Measurements from ENCODE around the gene IGSF3. TPM values are rescaled to one million over a fixed set of nuclear protein-coding genes. Genes with fewer than 3 reads are reported as not detected.

The IGSF3 gene
- polyA plus RNA-seq, 1 donor (not counting 4 experiments of a cell fraction or from before 2014, with no cell fraction given): 47.4 TPM

DNA sequence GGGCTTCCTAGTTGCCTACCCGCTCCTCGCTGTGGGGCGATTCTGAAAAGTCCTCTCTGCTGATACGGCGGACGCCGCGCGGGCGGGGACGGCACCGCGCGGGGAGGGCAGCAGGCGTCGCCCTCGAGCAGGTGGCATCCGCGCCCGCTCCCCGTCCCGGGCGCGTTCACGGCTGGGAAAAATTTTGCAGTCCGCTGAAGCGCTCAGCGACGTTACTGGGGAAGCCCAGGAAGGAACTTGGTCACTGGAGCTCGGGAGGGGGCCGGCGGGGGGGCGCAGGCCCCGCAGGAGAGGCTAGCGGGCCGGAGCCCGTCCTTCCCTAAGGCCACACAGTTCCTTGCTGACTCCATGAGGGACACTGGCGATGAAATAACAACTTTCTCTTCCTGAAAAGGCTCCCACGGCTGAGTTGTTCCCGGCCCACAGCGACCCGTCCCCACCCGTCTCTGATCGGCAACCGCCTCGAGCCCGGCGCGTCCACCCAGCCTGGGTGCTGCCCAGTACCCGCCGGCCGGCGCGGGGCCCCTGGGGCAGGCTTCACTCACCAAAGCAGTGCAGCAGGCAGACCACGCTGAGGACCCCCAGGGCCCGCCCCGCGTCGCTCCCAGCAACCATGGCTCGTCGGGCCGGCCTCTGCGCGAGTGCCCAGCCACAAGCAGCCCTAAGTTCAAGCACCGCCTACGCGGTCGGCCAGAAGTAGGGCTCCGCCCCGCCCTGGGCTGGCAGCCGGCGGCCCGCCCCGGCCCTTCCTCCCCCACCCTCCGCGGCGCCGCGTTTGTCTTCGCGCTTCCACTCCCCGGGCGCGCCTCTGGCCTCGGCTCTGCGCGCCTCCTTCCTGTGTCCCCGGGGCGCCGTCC lies 96.9 kb downstream of the IGSF3 start, which contains the start of gene CD58:
Gene CD58 (minus strand): TSS at position 669 of the 857 bp plus-strand sequence. CDS start 54 bp downstream, at position 615.
- Histone ChIP-seq H3K4me1 (ENCODE audit: control insufficient read depth, extremely low read depth, insufficient read depth, low read length) (peaks cover 20% of the 10 kb centered on the region), H3K36me3 (ENCODE audit: control insufficient read depth in 2 of 2, extremely low read depth in 1 of 2, insufficient read depth in 2 of 2, low read length in 2 of 2) (peaks cover 2 to 4% of the 10 kb centered on the region in 2 experiments), H3K27me3 (ENCODE audit: control insufficient read depth, extremely low read depth, insufficient read depth, low read length) (no peaks in the 10 kb centered on the region), H3K9ac (ENCODE audit: control insufficient read depth, extremely low read depth, insufficient read depth, low read length) (peak within 1 kb of the TSS; percentile 92), H3K9me3 (ENCODE audit: control insufficient read depth, low read depth, low read length) (no peaks in the 10 kb centered on the region), H3K27ac (ENCODE audit: control insufficient read depth, insufficient read depth, low read length) (peak within 1 kb of the TSS; percentile 87), H3K4me3 (ENCODE audit: control insufficient read depth in 2 of 3, extremely low read depth in 1 of 3, insufficient read depth in 2 of 3, low read depth in 1 of 3, low read length in 3 of 3) (peak within 1 kb of the TSS; percentile 82 to 94 (median 83)), H3K9me1 (ENCODE audit: control insufficient read depth, extremely low read depth, insufficient read depth, low read length) (no peaks in the 10 kb centered on the region), H2AFZ (ENCODE audit: control insufficient read depth, low read length) (peak within 1 kb of the TSS; percentile 86), H3K79me2 (ENCODE audit: control insufficient read depth, insufficient read depth, low read length) (peaks cover 24% of the 10 kb centered on the region), H4K20me1 (ENCODE audit: control insufficient read depth, extremely low read depth, insufficient read depth, low read length) (peaks cover 2% of the 10 kb centered on the region), H3K4me2 (ENCODE audit: control insufficient read depth, extremely low read depth, insufficient read depth, low read depth, low read length) (peak within 1 kb of the TSS; percentile 96)
- dilution Hi-C loops (cut with MboI; ENCODE audit: extremely low pct_ligation_motif_present, low sequenced_read_pairs): no loop called here
- no peak for DNase-seq (ENCODE audit: low read depth, low spot score)
- TF ChIP-seq, protein P1, sequence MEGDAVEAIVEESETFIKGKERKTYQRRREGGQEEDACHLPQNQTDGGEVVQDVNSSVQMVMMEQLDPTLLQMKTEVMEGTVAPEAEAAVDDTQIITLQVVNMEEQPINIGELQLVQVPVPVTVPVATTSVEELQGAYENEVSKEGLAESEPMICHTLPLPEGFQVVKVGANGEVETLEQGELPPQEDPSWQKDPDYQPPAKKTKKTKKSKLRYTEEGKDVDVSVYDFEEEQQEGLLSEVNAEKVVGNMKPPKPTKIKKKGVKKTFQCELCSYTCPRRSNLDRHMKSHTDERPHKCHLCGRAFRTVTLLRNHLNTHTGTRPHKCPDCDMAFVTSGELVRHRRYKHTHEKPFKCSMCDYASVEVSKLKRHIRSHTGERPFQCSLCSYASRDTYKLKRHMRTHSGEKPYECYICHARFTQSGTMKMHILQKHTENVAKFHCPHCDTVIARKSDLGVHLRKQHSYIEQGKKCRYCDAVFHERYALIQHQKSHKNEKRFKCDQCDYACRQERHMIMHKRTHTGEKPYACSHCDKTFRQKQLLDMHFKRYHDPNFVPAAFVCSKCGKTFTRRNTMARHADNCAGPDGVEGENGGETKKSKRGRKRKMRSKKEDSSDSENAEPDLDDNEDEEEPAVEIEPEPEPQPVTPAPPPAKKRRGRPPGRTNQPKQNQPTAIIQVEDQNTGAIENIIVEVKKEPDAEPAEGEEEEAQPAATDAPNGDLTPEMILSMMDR (optimal IDR thresholded peaks at IDR 0.05 in 1 of 3, IDR thresholded peaks at IDR 0.05 in 1 of 3, conservative IDR thresholded peaks at IDR 0.05 in 1 of 3; ENCODE audit: extremely low read depth in 1 of 3, insufficient read depth in 2 of 3, low read length in 3 of 3): peak; percentile 57 to 80 (median 69)
- TF ChIP-seq EZH2 (IDR thresholded peaks at IDR 0.05; ENCODE audit: low read length): no peak
- FAIRE-seq: no peak

DNA sequence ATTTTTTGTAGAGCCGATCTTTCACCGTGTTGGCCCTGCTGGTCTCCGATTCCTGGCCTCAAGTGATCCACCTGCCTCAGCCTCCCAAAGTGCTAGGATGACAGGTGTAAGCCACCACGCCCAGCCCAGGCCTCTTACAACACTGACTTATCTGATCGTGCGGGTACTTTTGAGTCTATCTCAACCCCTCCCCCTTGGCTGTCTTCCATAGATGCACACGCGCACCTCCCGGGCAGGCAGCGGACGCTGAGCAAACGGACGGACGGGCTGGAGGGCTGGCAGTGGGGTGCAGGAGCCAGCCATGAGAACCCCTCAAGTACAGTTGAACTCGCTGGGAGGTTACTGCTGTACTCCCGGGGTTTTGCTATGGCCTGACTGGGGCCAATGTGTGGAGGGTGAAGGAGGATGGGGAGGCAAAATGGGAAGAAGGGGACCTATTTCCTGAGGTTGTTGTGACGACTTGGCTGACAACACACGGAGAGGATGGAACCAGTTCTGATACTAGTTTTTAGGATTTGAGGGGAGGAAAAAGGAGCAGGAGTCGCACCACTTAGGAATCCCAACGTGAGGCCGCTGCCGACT lies 97.7 kb downstream of the IGSF3 start:
- no peaks in the 10 kb centered on the region for H3K9me3 ChIP-seq (ENCODE audit: control insufficient read depth, low read depth, low read length)
- FAIRE-seq (no peak), DNase-seq (ENCODE audit: low read depth, low spot score) (no peak)
- H3K9ac ChIP-seq (ENCODE audit: control insufficient read depth, extremely low read depth, insufficient read depth, low read length): peak overlapping the region; percentile 92
- TF ChIP-seq EZH2 (IDR thresholded peaks at IDR 0.05; ENCODE audit: low read length): no peak
- TF ChIP-seq, protein P1 (optimal IDR thresholded peaks at IDR 0.05 in 1 of 3, IDR thresholded peaks at IDR 0.05 in 1 of 3, conservative IDR thresholded peaks at IDR 0.05 in 1 of 3; ENCODE audit: extremely low read depth in 1 of 3, insufficient read depth in 2 of 3, low read length in 3 of 3): no peak
- H3K27me3 ChIP-seq (ENCODE audit: control insufficient read depth, extremely low read depth, insufficient read depth, low read length): no peaks in the 10 kb centered on the region
- peak overlapping the region; percentile 86 for H2AFZ ChIP-seq (ENCODE audit: control insufficient read depth, low read length)
- H4K20me1 ChIP-seq (ENCODE audit: control insufficient read depth, extremely low read depth, insufficient read depth, low read length): peaks cover 2% of the 10 kb centered on the region
- H3K27ac ChIP-seq (ENCODE audit: control insufficient read depth, insufficient read depth, low read length): peak overlapping the region; percentile 60
- peak overlapping the region; percentile 96 for H3K4me2 ChIP-seq (ENCODE audit: control insufficient read depth, extremely low read depth, insufficient read depth, low read depth, low read length)
- peaks cover 28% of the 10 kb centered on the region for H3K79me2 ChIP-seq (ENCODE audit: control insufficient read depth, insufficient read depth, low read length)
- H3K4me3 ChIP-seq (ENCODE audit: control insufficient read depth in 2 of 3, extremely low read depth in 1 of 3, insufficient read depth in 2 of 3, low read depth in 1 of 3, low read length in 3 of 3): peak overlapping the region; percentile 82 to 94 (median 83)
- peaks cover 20% of the 10 kb centered on the region for H3K4me1 ChIP-seq (ENCODE audit: control insufficient read depth, extremely low read depth, insufficient read depth, low read length)
- dilution Hi-C loops (cut with MboI; ENCODE audit: extremely low pct_ligation_motif_present, low sequenced_read_pairs): no loop called here
- no peaks in the 10 kb centered on the region for H3K9me1 ChIP-seq (ENCODE audit: control insufficient read depth, extremely low read depth, insufficient read depth, low read length)
- H3K36me3 ChIP-seq (ENCODE audit: control insufficient read depth in 2 of 2, extremely low read depth in 1 of 2, insufficient read depth in 2 of 2, low read length in 2 of 2): peaks cover 0 to 4% of the 10 kb centered on the region in 2 experiments

Data from keratinocyte (primary cell).